OCI-M2 (cell line): ENCODE results near the gene STPG1.
"Not testable (repeated sequence)": the region's sequence is repeated elsewhere in the genome, so short reads cannot be mapped to it uniquely, and the experiment has no call there.

Experiments
- DNase-seq: peaks from one replicate; lab custom pipeline; 2025; ENCODE audit not compliant: unreplicated experiment; lab: John Stamatoyannopoulos, UW

Gene STPG1, protein sequence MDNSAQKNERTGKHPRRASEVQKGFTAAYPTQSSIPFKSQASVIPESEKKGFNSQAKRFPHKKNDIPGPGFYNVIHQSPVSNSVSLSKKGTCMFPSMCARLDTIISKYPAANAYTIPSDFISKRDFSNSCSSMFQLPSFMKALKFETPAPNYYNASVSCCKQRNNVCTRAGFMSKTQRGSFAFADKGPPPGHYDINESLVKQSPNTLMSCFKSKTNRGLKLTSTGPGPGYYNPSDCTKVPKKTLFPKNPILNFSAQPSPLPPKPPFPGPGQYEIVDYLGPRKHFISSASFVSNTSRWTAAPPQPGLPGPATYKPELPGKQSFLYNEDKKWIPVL

DNA sequence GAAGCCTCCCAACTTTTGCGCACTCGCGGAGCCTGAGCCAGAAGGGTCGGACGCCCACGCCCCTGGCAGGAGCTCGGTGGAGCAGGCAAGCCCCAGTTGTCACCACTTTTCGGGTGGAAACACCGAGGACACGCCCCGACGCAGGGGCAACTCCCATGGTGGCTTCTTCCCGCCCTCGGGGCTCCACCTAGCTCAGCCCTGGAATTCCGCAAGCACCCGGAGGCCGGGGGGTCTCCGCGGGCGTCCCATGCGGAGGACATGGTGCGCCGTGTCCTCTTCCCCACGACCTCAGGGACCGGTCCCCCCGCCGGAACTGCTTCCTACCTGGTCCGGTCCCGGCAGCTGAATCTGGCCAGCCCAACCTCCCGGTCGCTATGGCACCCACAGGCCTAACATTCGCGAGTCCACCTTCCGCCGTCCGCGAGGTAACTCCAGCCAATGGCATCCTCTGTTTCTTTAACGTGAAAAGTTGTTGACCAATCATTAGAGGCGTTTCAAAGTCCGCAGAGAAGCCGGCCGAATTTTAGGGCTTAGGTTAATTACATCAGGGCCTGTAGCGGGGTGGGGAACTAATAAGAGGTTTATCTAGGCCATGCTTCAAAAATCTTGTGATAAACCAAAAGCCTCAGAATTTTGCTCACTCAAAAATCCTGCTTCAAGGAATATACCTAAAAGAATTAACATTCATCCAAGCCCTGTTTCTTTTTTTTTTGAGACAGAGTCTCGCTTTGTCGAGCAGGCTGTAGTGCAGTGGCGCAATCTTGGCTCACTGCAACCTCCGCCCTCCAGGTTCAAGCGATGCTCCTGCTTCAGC is at the start of gene STPG1:
Gene STPG1 (minus strand): TSS at position 433 of the 814 bp plus-strand sequence. CDS start 12,394 bp downstream, outside the sequence.
- DNase-seq: no peak

DNA sequence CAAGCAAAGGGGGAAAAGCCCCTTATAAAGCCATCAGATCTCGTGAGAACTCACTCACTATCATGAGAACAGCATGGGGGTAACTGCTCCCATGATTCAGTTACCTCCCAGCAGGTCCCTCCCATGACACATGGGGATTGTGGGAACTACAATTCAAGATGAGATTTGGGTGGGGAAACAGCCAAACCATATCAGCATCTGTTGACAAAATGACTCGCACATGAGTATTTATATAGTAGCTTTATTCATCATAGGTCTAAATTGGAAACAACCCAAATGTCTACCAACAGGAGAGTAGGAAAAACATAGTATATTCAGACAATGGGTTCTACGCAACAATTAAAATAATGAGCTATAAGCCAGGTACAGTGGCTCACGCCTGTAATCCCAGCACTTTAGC is 48.5 kb upstream of the STPG1 start:
- DNase-seq: not testable (repeated sequence)

DNA sequence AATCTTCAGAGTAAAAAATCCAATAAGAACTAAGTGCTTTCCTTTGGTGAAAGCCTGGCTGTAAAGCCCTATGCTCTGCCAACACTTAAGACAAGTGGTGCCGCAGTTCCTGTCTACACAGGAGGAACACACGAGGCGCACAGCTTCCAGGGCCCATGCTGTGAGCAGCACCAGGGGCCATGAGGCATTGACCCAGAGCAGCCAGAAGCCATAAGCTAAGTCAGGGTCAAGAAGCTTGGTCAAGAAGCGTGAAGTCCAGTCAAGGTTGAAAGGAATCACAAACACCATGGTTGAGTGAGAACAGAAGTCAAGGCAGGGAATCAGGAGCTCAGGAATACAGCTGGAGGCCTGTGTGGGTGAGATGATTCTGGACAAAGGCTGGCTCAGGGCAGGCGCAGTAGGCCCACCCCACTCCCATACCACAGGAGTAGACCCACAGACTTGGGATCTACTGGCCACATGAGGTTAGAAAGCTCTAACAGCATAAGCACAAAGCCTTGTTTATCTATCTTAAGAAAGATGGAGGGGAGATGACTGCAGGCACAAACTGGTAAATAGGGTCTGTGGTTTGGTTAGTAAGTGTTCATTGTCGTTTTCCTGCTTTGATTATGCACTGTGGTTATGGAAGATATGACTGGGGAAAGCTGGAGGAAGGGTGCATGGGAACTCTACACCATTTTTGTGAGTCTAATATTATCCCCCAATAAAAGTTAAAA is 46.1 kb upstream of the STPG1 start:
- no peak for DNase-seq

DNA sequence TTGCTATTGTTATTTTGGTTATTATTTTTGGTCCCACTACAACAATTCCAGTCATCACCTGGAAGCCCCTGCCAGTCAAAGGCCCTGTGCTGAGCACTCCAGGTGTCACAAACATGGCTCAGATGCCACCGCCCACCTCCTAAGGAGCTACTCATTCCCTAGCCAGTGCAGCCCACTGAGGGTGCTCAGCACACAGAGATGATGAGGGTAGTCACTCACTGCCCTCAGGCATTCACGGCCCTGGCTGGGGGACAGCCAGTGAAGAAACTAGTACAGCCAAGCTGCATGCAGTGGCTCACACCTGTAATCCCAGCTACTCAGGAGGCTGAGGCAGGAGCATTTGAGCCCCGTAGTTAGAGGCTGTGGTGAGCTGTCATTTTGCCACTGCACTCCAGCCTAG is 44.3 kb upstream of the STPG1 start:
- no peak for DNase-seq

DNA sequence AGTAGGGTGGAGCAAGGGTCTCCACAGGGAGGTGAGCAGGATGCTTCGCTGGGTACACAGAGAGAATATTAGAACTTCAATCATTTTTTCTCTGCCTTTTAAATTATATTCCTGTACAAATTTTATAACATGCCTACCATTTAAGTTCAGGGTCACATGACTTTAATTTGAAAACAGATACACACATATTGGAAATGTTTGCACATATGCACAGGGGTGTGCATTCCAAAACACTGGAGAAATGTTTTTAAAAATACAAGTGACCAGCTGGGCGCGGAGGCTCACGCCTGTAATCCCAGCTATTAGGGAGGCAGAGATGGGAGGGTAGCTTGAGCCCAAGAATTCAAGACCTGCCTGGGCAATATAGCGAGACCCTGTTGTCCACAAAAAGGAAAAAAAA is 41.7 kb upstream of the STPG1 start:
- no peak for DNase-seq

- DNase-seq: no peak
Measured at GRCh38 chr1:24454673-24455072, 41.1 kb upstream of the STPG1 start.

DNA sequence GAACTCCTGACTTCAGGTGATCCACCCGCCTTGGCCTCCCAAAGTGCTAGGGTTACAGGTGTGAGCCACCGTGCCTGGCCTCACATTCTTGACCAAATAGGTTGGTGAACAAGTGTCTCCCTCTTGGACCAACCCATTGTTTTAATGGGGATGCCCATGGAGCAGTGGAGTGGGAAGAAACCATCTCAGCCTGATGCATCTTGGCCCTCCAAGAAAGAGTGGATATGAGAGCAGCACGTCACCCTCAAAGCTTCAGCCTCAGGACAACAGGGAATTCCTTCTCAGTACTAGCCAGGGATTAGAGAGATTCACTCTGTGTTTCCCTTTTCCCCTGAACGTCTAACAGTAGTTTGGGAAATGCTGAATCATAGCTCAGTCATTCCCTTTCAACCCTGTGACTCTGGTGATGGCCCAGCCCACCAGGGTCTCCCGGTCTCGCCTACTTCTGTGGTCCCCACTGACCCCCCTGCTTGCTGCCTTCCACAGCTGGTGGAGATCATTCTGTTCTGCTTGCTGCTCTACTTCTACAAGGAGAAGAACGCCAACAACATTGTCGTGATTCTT is 39.4 kb upstream of the STPG1 start:
- DNase-seq: no peak

GRCh38 chr1:24451746-24452145 is 38.2 kb upstream of the STPG1 start:
- DNase-seq: no peak

DNA sequence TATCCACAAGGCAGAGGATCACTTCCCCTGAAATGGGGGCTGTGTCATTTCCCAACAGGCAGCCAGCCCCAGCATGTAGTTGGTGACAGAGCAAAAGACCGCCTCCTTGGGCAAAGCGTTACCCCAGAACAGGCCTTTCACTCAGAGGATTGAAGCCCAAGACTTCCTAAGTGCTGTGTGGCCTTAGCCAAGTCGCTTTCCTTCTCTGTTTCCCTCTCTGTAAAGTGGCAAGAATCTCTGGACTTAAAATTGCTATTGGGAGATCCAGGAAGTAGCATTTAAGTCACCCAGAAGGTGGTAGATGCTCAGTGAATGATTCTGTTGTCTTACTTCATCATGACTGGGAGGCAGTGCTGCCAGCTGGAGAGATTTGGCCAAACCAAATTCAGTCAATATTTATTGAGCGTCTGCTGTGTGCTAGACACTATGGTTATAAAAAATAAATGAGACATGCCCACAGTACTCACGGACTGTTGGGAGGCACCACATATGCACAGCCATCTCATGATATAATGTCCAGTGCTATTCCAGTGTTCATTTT is 37.3 kb upstream of the STPG1 start:
- DNase-seq: no peak

GRCh38 chr1:24450316-24450715 is 36.7 kb upstream of the STPG1 start:
- DNase-seq: no peak

- DNase-seq: not testable (repeated sequence)
Measured at GRCh38 chr1:24446446-24446845, 32.9 kb upstream of the STPG1 start.

DNA sequence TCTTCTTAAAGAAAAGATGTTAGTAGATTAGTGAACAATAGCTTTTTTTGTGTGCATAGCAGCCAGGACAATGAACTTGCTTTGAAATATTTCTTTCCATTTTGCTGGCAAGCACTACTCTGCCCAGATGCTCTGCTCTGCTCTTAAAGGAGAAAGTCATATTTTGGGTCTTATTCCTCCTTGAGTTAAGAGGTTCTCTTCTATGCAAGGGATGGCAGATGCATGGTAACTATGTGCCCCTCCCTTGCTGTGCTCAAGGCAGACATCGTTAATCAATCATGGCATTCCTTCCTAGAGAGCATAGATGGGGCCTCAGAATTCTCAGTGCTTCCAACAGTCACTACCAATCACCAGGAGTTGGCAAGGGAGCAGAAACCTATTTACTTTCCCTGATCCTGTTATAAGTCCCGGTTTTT is 29.7 kb upstream of the STPG1 start:
- no peak for DNase-seq

- DNase-seq: no peak
Measured at GRCh38 chr1:24442764-24443163, 29.2 kb upstream of the STPG1 start.

GRCh38 chr1:24441996-24442668 is 28.6 kb upstream of the STPG1 start:
- no peak for DNase-seq

- DNase-seq: no peak
Measured at GRCh38 chr1:24441480-24441879, 27.9 kb upstream of the STPG1 start.

- DNase-seq: no peak
Measured at GRCh38 chr1:24440436-24440835, 26.9 kb upstream of the STPG1 start.

DNA sequence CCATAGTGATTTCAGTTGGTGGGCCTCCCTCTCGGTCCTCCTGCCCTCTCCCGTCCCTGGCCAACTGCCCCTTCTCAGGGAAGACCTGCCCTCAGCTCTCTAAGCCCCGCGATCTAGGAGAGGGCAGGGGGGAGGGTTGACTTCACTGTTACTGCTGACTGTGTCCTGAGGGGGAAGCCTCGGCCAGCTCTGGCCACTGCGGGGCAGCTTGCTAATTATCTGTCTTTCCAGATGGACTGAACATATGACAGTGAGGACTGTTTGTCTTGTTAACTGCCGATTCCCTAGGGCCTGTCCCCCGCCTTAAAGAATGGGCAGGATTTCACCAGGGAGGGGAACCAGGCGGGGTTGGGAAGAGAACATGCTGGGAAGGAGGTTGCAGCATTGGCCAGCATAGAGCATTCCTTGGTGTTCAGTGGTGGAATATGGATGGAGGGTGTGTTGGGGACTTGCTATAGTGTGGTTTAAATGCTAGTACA is 24.9 kb upstream of the STPG1 start:
- no peak for DNase-seq

DNA sequence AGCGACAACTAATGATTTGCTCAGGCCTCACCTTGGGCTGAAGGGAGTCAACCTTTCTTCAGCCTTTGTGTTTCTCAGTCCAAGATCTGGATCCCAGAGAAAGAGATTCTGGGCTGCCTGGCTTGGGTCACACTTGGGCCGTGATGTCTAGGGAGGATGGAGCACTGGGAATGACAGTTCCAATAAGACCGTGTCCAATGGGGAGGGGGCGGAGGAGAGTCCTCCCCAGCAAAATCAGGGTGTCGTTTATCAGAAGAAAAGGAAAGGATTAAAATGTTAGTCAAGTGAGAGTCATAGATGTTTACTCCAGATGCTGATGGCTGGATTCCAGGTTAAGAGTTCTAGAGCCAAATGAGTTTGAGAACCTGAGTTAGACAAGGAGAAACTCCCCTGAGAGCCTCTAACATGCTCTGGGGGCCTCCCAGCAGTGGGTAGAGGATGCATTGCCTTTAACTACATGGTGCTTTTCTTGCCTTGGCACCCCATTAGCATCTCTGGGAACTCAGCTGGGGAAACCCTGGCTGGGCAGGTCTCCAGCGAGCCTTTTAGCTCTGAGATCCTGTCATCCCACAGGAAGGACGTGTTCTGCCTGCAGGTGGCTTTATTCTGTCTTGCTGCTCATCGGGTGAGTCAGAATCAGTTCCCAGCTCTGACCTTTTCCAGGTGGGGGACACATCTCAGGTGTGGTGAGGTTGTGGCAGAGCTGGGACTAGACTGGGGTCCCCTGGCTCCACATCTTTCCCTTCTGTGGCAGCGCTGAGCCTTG is 24.2 kb upstream of the STPG1 start:
- DNase-seq: no peak

- DNase-seq: no peak
Measured at GRCh38 chr1:24435782-24436365, 22.3 kb upstream of the STPG1 start.
